Measurements from ENCODE around the gene PRR15. TPM values are rescaled to one million over a fixed set of nuclear protein-coding genes. Genes with fewer than 3 reads are reported as not detected.

PRR15 gene
- total and polyA plus RNA-seq, 2 of the 8 experiments (the other 6 are each of a cell fraction or from before 2014, with no cell fraction given): 4.9 to 7.9 TPM

GRCh38 chr7:29605671-29606070 is 42.0 kb downstream of the PRR15 start:
- DNase-seq (ENCODE audit: low read depth in 1 of 2, low spot score in 2 of 2) (no peak), FAIRE-seq (no peak)
- H2BK15ac ChIP-seq (ENCODE audit: low read length): no peak overlapping the region
- no peak overlapping the region for H3K18ac ChIP-seq (ENCODE audit: extremely low read depth, low read length)
- H3K9ac ChIP-seq (replicated peaks in 1 of 4; ENCODE audit: extremely low read depth in 1 of 4, low read depth in 3 of 4, low read length in 3 of 4): no peak overlapping the region
- H3K4me2 ChIP-seq (ENCODE audit: insufficient read depth in 1 of 2, low read depth in 2 of 2, low read length in 2 of 2): no peak overlapping the region
- no peaks in the 10 kb centered on the region for H3K23me2 ChIP-seq (ENCODE audit: low read depth, low read length)
- H2AFZ ChIP-seq (ENCODE audit: low read length): no peak overlapping the region
- H4K5ac ChIP-seq (ENCODE audit: insufficient read length, low read depth, low read length): no peak overlapping the region
- H2BK20ac ChIP-seq (ENCODE audit: low read length): no peak overlapping the region
- H3K4me1 ChIP-seq (replicated peaks in 1 of 4; ENCODE audit: control insufficient read depth in 3 of 4, insufficient read depth in 4 of 4, low read length in 3 of 4): peaks cover 0 to 4% (median 3%) of the 10 kb centered on the region in 4 experiments; a peak in 3 of 7 replicates
- H3K56ac ChIP-seq (replicated peaks; ENCODE audit: insufficient read length, low read depth, low read length): no peak overlapping the region
- POLR2A ChIA-PET (ENCODE audit: partially characterized antibody): no interaction called here
- WGBS, 2 experiments (ENCODE audit: extremely low coverage in 1 of 2, insufficient coverage in 1 of 2, insufficient read length in 1 of 2, insufficient replicate concordance in 2 of 2, low coverage in 1 of 2, low lambda C conversion rate in 2 of 2, missing lambda C conversion rate in 1 of 2): 97% methylated on average over 3 of the region's 3 CpGs; no CpG with 5 or more reads in 1 of the 2 experiments
- H3K23ac ChIP-seq (ENCODE audit: insufficient read length): no peak overlapping the region
- TF ChIP-seq RAD21 (IDR thresholded peaks at IDR 0.05 in 1 of 2, conservative IDR thresholded peaks at IDR 0.05 in 1 of 2; ENCODE audit: low read depth in 2 of 2, low read length in 2 of 2): no peak
- no peak for TF ChIP-seq SP4 (IDR thresholded peaks at IDR 0.05; ENCODE audit: low read length)
- no peak for TF ChIP-seq JUN (IDR thresholded peaks at IDR 0.05; ENCODE audit: low read depth, low read length)
- H3K4ac ChIP-seq (replicated peaks; ENCODE audit: insufficient read length, low read depth, low read length): no peak overlapping the region
- CTCF ChIA-PET (ENCODE audit: partially characterized antibody): interaction anchor here (0.9 kb wide), 1 partner anchor 17 kb away, joined by 3 read pairs; no protein-coding TSS in a partner anchor
- H3K27ac ChIP-seq (ENCODE audit: low read depth, low read length): no peak overlapping the region
- H3K14ac ChIP-seq (ENCODE audit: insufficient read length): no peak overlapping the region
- no peak overlapping the region for H3K4me3 ChIP-seq (ENCODE audit: extremely low read depth in 1 of 4, insufficient read depth in 2 of 4, low read depth in 3 of 4, low read length in 4 of 4)
- no peak overlapping the region for H2BK12ac ChIP-seq (ENCODE audit: low read depth, low read length)
- H3K36me3 ChIP-seq (ENCODE audit: control insufficient read depth in 2 of 4, insufficient read depth in 4 of 4, low read length in 3 of 4): no peaks in the 10 kb centered on the region
- no peak overlapping the region for H2AK5ac ChIP-seq (ENCODE audit: low read depth, low read length)
- H2BK120ac ChIP-seq (replicated peaks; ENCODE audit: low read depth, low read length): no peak overlapping the region
- H3K9me3 ChIP-seq (ENCODE audit: insufficient read depth in 2 of 2, low read depth in 1 of 2, low read length in 1 of 2): no peaks in the 10 kb centered on the region
- H2BK5ac ChIP-seq (ENCODE audit: low read depth, low read length): no peak overlapping the region
- no peak overlapping the region for H4K8ac ChIP-seq (ENCODE audit: extremely low read depth, insufficient read depth, low read length)
- H4K20me1 ChIP-seq (replicated peaks in 1 of 2; ENCODE audit: control insufficient read depth in 1 of 2, insufficient read depth in 2 of 2, low read length in 2 of 2): no peaks in the 10 kb centered on the region
- no peaks in the 10 kb centered on the region for H3K79me2 ChIP-seq (ENCODE audit: control insufficient read depth in 1 of 2, insufficient read depth in 2 of 2, low read length in 2 of 2)
- no peaks in the 10 kb centered on the region for H3K79me1 ChIP-seq (ENCODE audit: low read depth, low read length)
- H4K91ac ChIP-seq (replicated peaks; ENCODE audit: insufficient read length, low read length): no peak overlapping the region
- no peaks in the 10 kb centered on the region for H3K27me3 ChIP-seq (replicated peaks in 1 of 4; ENCODE audit: control insufficient read depth in 3 of 4, extremely low read depth in 1 of 4, insufficient read depth in 3 of 4, low read length in 3 of 4)

All from H1 (cell line).